GM19025 (cell line): ENCODE measurements around the gene SGPL1.

Experiments
- ATAC-seq: cut with Tn5 transposase; IDR thresholded peaks from one replicate; pipeline ENCODE4 v1.9.1; 2021; ENCODE audit warnings: mild to moderate bottlenecking, low read depth, moderate library complexity; ENCODE audit not compliant: unreplicated experiment

Gene SGPL1

GRCh38 chr10:70780370-70780760, 35.4 kb upstream of the SGPL1 start:
- ATAC-seq = no peak

- ATAC-seq = no peak
Measured at GRCh38 chr10:70780772-70781171, 35.0 kb upstream of the SGPL1 start.

- ATAC-seq = no peak
Measured at GRCh38 chr10:70781461-70782051, 34.2 kb upstream of the SGPL1 start.

GRCh38 chr10:70782086-70782745, 33.5 kb upstream of the SGPL1 start:
- no peak for ATAC-seq

- ATAC-seq = no peak
Measured at GRCh38 chr10:70782746-70783680, 32.7 kb upstream of the SGPL1 start.

- ATAC-seq = no peak
Measured at GRCh38 chr10:70784016-70784415, 31.7 kb upstream of the SGPL1 start.

- ATAC-seq = no peak
Measured at GRCh38 chr10:70784471-70784870, 31.3 kb upstream of the SGPL1 start.

GRCh38 chr10:70785190-70785589, 30.6 kb upstream of the SGPL1 start, which contains the start of gene TBATA:
TBATA (minus strand) TSS chr10:70785377; CDS start chr10:70783379, 1,998 bp downstream.
- no peak for ATAC-seq

- ATAC-seq = no peak
Measured at GRCh38 chr10:70786799-70787415, 28.8 kb upstream of the SGPL1 start.

- ATAC-seq = no peak
Measured at GRCh38 chr10:70791386-70792039, 24.2 kb upstream of the SGPL1 start.

- ATAC-seq = no peak
Measured at GRCh38 chr10:70795613-70796012, 20.1 kb upstream of the SGPL1 start.

- ATAC-seq = no peak
Measured at GRCh38 chr10:70797840-70798239, 17.9 kb upstream of the SGPL1 start.

- ATAC-seq = no peak
Measured at GRCh38 chr10:70799124-70799523, 16.6 kb upstream of the SGPL1 start.

GRCh38 chr10:70801854-70802253, 13.9 kb upstream of the SGPL1 start:
- no peak for ATAC-seq

GRCh38 chr10:70803775-70804420, 11.8 kb upstream of the SGPL1 start:
- no peak for ATAC-seq

- no peak for ATAC-seq
Measured at GRCh38 chr10:70804421-70804808, 11.3 kb upstream of the SGPL1 start.

- no peak for ATAC-seq
Measured at GRCh38 chr10:70805619-70806215, 10.0 kb upstream of the SGPL1 start.

GRCh38 chr10:70806841-70807240, 8.9 kb upstream of the SGPL1 start:
- ATAC-seq = no peak

- no peak for ATAC-seq
Measured at GRCh38 chr10:70807556-70807955, 8.2 kb upstream of the SGPL1 start.
